ENCODE measurements around the gene SUGCT. TPM values are rescaled to one million over a fixed set of nuclear protein-coding genes. Genes with fewer than 3 reads are reported as not detected.

The SUGCT gene
- total and polyA plus RNA-seq, 2 of the 8 experiments (the other 6 are each of a cell fraction or from before 2014, with no cell fraction given) = 2.8 to 5.4 TPM

DNA sequence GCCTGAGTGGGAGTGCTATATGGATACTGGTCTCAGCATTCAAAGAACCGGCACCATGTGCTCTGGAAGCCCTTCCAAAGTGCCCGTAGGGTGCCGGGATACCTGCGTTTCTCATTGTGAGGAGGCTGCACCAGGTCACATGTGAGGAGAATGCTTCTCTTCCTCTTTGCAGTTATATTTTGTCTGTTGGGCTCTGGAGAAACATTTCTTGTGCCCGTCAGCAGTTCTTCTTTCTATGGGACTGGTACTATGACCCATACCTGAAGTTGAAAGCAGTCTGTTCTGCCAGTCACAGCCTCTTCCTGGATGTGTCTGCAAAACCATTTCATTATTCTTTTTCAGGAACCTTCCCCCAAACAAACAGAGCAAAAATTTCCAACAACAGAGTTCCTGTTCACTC, 465.0 kb downstream of the SUGCT start (continued):
- TF ChIP-seq, protein P1, sequence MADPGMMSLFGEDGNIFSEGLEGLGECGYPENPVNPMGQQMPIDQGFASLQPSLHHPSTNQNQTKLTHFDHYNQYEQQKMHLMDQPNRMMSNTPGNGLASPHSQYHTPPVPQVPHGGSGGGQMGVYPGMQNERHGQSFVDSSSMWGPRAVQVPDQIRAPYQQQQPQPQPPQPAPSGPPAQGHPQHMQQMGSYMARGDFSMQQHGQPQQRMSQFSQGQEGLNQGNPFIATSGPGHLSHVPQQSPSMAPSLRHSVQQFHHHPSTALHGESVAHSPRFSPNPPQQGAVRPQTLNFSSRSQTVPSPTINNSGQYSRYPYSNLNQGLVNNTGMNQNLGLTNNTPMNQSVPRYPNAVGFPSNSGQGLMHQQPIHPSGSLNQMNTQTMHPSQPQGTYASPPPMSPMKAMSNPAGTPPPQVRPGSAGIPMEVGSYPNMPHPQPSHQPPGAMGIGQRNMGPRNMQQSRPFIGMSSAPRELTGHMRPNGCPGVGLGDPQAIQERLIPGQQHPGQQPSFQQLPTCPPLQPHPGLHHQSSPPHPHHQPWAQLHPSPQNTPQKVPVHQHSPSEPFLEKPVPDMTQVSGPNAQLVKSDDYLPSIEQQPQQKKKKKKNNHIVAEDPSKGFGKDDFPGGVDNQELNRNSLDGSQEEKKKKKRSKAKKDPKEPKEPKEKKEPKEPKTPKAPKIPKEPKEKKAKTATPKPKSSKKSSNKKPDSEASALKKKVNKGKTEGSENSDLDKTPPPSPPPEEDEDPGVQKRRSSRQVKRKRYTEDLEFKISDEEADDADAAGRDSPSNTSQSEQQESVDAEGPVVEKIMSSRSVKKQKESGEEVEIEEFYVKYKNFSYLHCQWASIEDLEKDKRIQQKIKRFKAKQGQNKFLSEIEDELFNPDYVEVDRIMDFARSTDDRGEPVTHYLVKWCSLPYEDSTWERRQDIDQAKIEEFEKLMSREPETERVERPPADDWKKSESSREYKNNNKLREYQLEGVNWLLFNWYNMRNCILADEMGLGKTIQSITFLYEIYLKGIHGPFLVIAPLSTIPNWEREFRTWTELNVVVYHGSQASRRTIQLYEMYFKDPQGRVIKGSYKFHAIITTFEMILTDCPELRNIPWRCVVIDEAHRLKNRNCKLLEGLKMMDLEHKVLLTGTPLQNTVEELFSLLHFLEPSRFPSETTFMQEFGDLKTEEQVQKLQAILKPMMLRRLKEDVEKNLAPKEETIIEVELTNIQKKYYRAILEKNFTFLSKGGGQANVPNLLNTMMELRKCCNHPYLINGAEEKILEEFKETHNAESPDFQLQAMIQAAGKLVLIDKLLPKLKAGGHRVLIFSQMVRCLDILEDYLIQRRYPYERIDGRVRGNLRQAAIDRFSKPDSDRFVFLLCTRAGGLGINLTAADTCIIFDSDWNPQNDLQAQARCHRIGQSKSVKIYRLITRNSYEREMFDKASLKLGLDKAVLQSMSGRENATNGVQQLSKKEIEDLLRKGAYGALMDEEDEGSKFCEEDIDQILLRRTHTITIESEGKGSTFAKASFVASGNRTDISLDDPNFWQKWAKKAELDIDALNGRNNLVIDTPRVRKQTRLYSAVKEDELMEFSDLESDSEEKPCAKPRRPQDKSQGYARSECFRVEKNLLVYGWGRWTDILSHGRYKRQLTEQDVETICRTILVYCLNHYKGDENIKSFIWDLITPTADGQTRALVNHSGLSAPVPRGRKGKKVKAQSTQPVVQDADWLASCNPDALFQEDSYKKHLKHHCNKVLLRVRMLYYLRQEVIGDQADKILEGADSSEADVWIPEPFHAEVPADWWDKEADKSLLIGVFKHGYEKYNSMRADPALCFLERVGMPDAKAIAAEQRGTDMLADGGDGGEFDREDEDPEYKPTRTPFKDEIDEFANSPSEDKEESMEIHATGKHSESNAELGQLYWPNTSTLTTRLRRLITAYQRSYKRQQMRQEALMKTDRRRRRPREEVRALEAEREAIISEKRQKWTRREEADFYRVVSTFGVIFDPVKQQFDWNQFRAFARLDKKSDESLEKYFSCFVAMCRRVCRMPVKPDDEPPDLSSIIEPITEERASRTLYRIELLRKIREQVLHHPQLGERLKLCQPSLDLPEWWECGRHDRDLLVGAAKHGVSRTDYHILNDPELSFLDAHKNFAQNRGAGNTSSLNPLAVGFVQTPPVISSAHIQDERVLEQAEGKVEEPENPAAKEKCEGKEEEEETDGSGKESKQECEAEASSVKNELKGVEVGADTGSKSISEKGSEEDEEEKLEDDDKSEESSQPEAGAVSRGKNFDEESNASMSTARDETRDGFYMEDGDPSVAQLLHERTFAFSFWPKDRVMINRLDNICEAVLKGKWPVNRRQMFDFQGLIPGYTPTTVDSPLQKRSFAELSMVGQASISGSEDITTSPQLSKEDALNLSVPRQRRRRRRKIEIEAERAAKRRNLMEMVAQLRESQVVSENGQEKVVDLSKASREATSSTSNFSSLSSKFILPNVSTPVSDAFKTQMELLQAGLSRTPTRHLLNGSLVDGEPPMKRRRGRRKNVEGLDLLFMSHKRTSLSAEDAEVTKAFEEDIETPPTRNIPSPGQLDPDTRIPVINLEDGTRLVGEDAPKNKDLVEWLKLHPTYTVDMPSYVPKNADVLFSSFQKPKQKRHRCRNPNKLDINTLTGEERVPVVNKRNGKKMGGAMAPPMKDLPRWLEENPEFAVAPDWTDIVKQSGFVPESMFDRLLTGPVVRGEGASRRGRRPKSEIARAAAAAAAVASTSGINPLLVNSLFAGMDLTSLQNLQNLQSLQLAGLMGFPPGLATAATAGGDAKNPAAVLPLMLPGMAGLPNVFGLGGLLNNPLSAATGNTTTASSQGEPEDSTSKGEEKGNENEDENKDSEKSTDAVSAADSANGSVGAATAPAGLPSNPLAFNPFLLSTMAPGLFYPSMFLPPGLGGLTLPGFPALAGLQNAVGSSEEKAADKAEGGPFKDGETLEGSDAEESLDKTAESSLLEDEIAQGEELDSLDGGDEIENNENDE (IDR thresholded peaks at IDR 0.05; ENCODE audit: insufficient replicate concordance, low read length) = no peak
- TF ChIP-seq KDM4A (IDR thresholded peaks at IDR 0.05; ENCODE audit: low read depth, low read length, severe bottlenecking) = no peak
- TF ChIP-seq, protein P2, sequence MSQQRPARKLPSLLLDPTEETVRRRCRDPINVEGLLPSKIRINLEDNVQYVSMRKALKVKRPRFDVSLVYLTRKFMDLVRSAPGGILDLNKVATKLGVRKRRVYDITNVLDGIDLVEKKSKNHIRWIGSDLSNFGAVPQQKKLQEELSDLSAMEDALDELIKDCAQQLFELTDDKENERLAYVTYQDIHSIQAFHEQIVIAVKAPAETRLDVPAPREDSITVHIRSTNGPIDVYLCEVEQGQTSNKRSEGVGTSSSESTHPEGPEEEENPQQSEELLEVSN (IDR thresholded peaks at IDR 0.05) = no peak
- no peak for TF ChIP-seq RXRA (IDR thresholded peaks at IDR 0.05; ENCODE audit: insufficient read depth, low read depth, low read length)
- TF ChIP-seq KDM5A (IDR thresholded peaks at IDR 0.05; ENCODE audit: low read length) = no peak
- TF ChIP-seq CHD2 (IDR thresholded peaks at IDR 0.05; ENCODE audit: low read length) = no peak
- TF ChIP-seq TAF7 (optimal IDR thresholded peaks at IDR 0.05; ENCODE audit: borderline replicate concordance, low read depth, low read length) = no peak
- TF ChIP-seq, protein P3, sequence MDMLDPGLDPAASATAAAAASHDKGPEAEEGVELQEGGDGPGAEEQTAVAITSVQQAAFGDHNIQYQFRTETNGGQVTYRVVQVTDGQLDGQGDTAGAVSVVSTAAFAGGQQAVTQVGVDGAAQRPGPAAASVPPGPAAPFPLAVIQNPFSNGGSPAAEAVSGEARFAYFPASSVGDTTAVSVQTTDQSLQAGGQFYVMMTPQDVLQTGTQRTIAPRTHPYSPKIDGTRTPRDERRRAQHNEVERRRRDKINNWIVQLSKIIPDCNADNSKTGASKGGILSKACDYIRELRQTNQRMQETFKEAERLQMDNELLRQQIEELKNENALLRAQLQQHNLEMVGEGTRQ (IDR thresholded peaks at IDR 0.05; ENCODE audit: low read length) = no peak
- TF ChIP-seq CEBPB (IDR thresholded peaks at IDR 0.05; ENCODE audit: low read depth, low read length) = no peak
- TF ChIP-seq CHD1 (IDR thresholded peaks at IDR 0.05; ENCODE audit: low read depth, low read length) = no peak
- no peak for TF ChIP-seq NRF1 (IDR thresholded peaks at IDR 0.05; ENCODE audit: low read depth, low read length)
